ENCODE results near the gene SIPA1L3. TPM values are rescaled to one million over a fixed set of nuclear protein-coding genes. Genes with fewer than 3 reads are reported as not detected.

Gene SIPA1L3
- total RNA-seq, 1 donor from 2014 or later: 8.8 TPM

- H3K36me3 ChIP-seq: peaks cover 4% of the 10 kb centered on the region
- no peak overlapping the region for H3K27ac ChIP-seq (replicated peaks)
- H3K9me3 ChIP-seq (replicated peaks): peaks cover 21% of the 10 kb centered on the region
- no peaks in the 10 kb centered on the region for H3K27me3 ChIP-seq (ENCODE audit: low read depth)
- H3K4me3 ChIP-seq: no peak overlapping the region
- H3K4me1 ChIP-seq: no peaks in the 10 kb centered on the region
- intact Hi-C loops (cut with micrococcal nuclease): no loop called here
- no peak for DNase-seq
- TF ChIP-seq CTCF (IDR thresholded peaks at IDR 0.05; ENCODE audit: borderline replicate concordance): no peak
These were observed 65.8 kb downstream of the SIPA1L3 start for GRCh38 chr19:37972803-37973202.

GRCh38 chr19:37973666-37974065 lies 66.7 kb downstream of the SIPA1L3 start:
- H3K27me3 ChIP-seq (ENCODE audit: low read depth): no peaks in the 10 kb centered on the region
- DNase-seq: no peak
- intact Hi-C loops (cut with micrococcal nuclease): no loop called here
- TF ChIP-seq CTCF (IDR thresholded peaks at IDR 0.05; ENCODE audit: borderline replicate concordance): no peak
- no peak overlapping the region for H3K4me3 ChIP-seq
- no peak overlapping the region for H3K27ac ChIP-seq (replicated peaks)
- H3K4me1 ChIP-seq: no peaks in the 10 kb centered on the region
- H3K9me3 ChIP-seq (replicated peaks): peaks cover 21% of the 10 kb centered on the region
- H3K36me3 ChIP-seq: peaks cover 4% of the 10 kb centered on the region

GRCh38 chr19:37975071-37975470 lies 68.1 kb downstream of the SIPA1L3 start:
- DNase-seq: no peak
- H3K36me3 ChIP-seq: peaks cover 4% of the 10 kb centered on the region
- TF ChIP-seq CTCF (IDR thresholded peaks at IDR 0.05; ENCODE audit: borderline replicate concordance): no peak
- H3K9me3 ChIP-seq (replicated peaks): peaks cover 12% of the 10 kb centered on the region
- H3K27ac ChIP-seq (replicated peaks): no peak overlapping the region
- intact Hi-C loops (cut with micrococcal nuclease): no loop called here
- no peaks in the 10 kb centered on the region for H3K4me1 ChIP-seq
- H3K4me3 ChIP-seq: no peak overlapping the region
- H3K27me3 ChIP-seq (ENCODE audit: low read depth): no peaks in the 10 kb centered on the region

GRCh38 chr19:37975596-37976515 lies 68.8 kb downstream of the SIPA1L3 start:
- H3K4me3 ChIP-seq: no peak overlapping the region
- no peak for DNase-seq
- intact Hi-C loops (cut with micrococcal nuclease): no loop called here
- H3K4me1 ChIP-seq: peaks cover 6% of the 10 kb centered on the region
- no peaks in the 10 kb centered on the region for H3K36me3 ChIP-seq
- no peak overlapping the region for H3K27ac ChIP-seq (replicated peaks)
- TF ChIP-seq CTCF (IDR thresholded peaks at IDR 0.05; ENCODE audit: borderline replicate concordance): no peak
- peaks cover 4% of the 10 kb centered on the region for H3K9me3 ChIP-seq (replicated peaks)
- H3K27me3 ChIP-seq (ENCODE audit: low read depth): no peaks in the 10 kb centered on the region

GRCh38 chr19:37977391-37977790 lies 70.4 kb downstream of the SIPA1L3 start:
- H3K27ac ChIP-seq (replicated peaks): peak overlapping the region; percentile 12

More at GRCh38 chr19:37977391-37977790, 70.4 kb downstream of the SIPA1L3 start:
- TF ChIP-seq CTCF (IDR thresholded peaks at IDR 0.05; ENCODE audit: borderline replicate concordance): no peak
- Histone ChIP-seq H3K27me3 (ENCODE audit: low read depth) (no peaks in the 10 kb centered on the region), H3K4me1 (peaks cover 8% of the 10 kb centered on the region), H3K36me3 (no peaks in the 10 kb centered on the region), H3K9me3 (replicated peaks) (no peaks in the 10 kb centered on the region), H3K4me3 (no peak overlapping the region)
- intact Hi-C loops (cut with micrococcal nuclease): no loop called here
- no peak for DNase-seq
